GM21381 (cell line): Measurements from ENCODE around the gene UBE2I.
"Not testable (repeated sequence)": the region's sequence is repeated elsewhere in the genome, so short reads cannot be mapped to it uniquely, and the experiment has no call there.

Source experiments
- ATAC-seq: cut with Tn5 transposase; IDR thresholded peaks from one replicate; pipeline ENCODE4 v1.9.1; 2021; ENCODE audit warnings: mild to moderate bottlenecking, moderate library complexity; ENCODE audit not compliant: unreplicated experiment

The UBE2I gene

GRCh38 chr16:1308977-1309885, at the start of gene UBE2I:
Gene UBE2I, plus strand, starts transcription at chr16:1309636. Its CDS starts 4,395 bp downstream, at chr16:1314031.
- ATAC-seq = peak; percentile 59

- no peak for ATAC-seq
These were observed 49.7 kb upstream of the UBE2I start for GRCh38 chr16:1259760-1260068.

- ATAC-seq = no peak
These were observed 49.2 kb upstream of the UBE2I start for GRCh38 chr16:1260101-1260680.

- ATAC-seq = no peak
These were observed 48.1 kb upstream of the UBE2I start for GRCh38 chr16:1261131-1261892.

- no peak for ATAC-seq
These were observed 47.1 kb upstream of the UBE2I start for GRCh38 chr16:1262210-1262845.

- no peak for ATAC-seq
These were observed 46.6 kb upstream of the UBE2I start for GRCh38 chr16:1262846-1263221.

GRCh38 chr16:1263591-1264344, 45.7 kb upstream of the UBE2I start:
- ATAC-seq = no peak

GRCh38 chr16:1264345-1265089, 44.9 kb upstream of the UBE2I start:
- no peak for ATAC-seq

- no peak for ATAC-seq
These were observed 44.3 kb upstream of the UBE2I start for GRCh38 chr16:1265090-1265630.

GRCh38 chr16:1265826-1266225, 43.6 kb upstream of the UBE2I start:
- no peak for ATAC-seq

GRCh38 chr16:1269418-1269817, 40.0 kb upstream of the UBE2I start:
- ATAC-seq = not testable (repeated sequence)

GRCh38 chr16:1271380-1271723, 38.1 kb upstream of the UBE2I start:
- ATAC-seq = no peak

GRCh38 chr16:1271724-1272413, 37.6 kb upstream of the UBE2I start:
- not testable (repeated sequence) for ATAC-seq

GRCh38 chr16:1272453-1273198, 36.8 kb upstream of the UBE2I start:
- ATAC-seq = no peak

GRCh38 chr16:1273816-1274215, 35.6 kb upstream of the UBE2I start:
- ATAC-seq = no peak

- no peak for ATAC-seq
These were observed 34.7 kb upstream of the UBE2I start for GRCh38 chr16:1274767-1275166.

- ATAC-seq = no peak
These were observed 33.5 kb upstream of the UBE2I start for GRCh38 chr16:1275791-1276579.

- no peak for ATAC-seq
These were observed 32.9 kb upstream of the UBE2I start for GRCh38 chr16:1276580-1276878.
